Measurements from ENCODE around the gene OTOP3.

OTOP3 gene

GRCh38 chr17:74917430-74917829, 18.3 kb upstream of the OTOP3 start:
- DNase-seq, result no peak

- no peak for DNase-seq
These were observed 16.8 kb upstream of the OTOP3 start for GRCh38 chr17:74918906-74919305.

GRCh38 chr17:74919440-74920305, 16.0 kb upstream of the OTOP3 start:
- DNase-seq, result no peak

GRCh38 chr17:74920306-74920620, 15.4 kb upstream of the OTOP3 start:
- DNase-seq, result no peak

- no peak for DNase-seq
These were observed 15.1 kb upstream of the OTOP3 start for GRCh38 chr17:74920642-74921025.

- no peak for DNase-seq
These were observed 14.5 kb upstream of the OTOP3 start for GRCh38 chr17:74921026-74921681.

- no peak for DNase-seq
These were observed 13.9 kb upstream of the OTOP3 start for GRCh38 chr17:74921769-74922168.

GRCh38 chr17:74922172-74922571, 13.5 kb upstream of the OTOP3 start:
- no peak for DNase-seq

- DNase-seq, result no peak
These were observed 12.8 kb upstream of the OTOP3 start, which contains the start of gene USH1G for GRCh38 chr17:74922694-74923537. USH1G (minus strand) TSS chr17:74923255; CDS start chr17:74923073, 182 bp downstream.

GRCh38 chr17:74923538-74924249, 12.0 kb upstream of the OTOP3 start:
- DNase-seq, result peak; percentile 71

- DNase-seq, result no peak
These were observed 11.3 kb upstream of the OTOP3 start, which contains the start of gene OTOP2 for GRCh38 chr17:74924250-74924948. OTOP2 (plus strand) TSS chr17:74924273; CDS start chr17:74924633, 360 bp downstream.

- DNase-seq, result no peak
These were observed 10.5 kb upstream of the OTOP3 start for GRCh38 chr17:74925242-74925641.

- DNase-seq, result no peak
These were observed 6.9 kb upstream of the OTOP3 start for GRCh38 chr17:74928786-74929185.

GRCh38 chr17:74930535-74931036, 5.1 kb upstream of the OTOP3 start:
- no peak for DNase-seq

- no peak for DNase-seq
These were observed 650 bp upstream of the OTOP3 start for GRCh38 chr17:74935048-74935447.

- no peak for DNase-seq
These were observed 737 bp downstream of the OTOP3 start for GRCh38 chr17:74936470-74936799.

- no peak for DNase-seq
These were observed 1.7 kb downstream of the OTOP3 start for GRCh38 chr17:74937064-74938051.

- DNase-seq, result no peak
These were observed 2.7 kb downstream of the OTOP3 start for GRCh38 chr17:74938194-74938950.

- DNase-seq, result no peak
These were observed 3.8 kb downstream of the OTOP3 start for GRCh38 chr17:74939534-74939933.

Data from activated CD4-positive, alpha-beta T cell treated with anti-CD3 and anti-CD28 coated beads, Interleukin-2, amount 50 U/mL, for 1 hour (primary cell).